GM18498 (cell line): ENCODE data around the gene RACK1.
A peak's percentile ranks its signal among the peaks of the same experiment; 100 is the strongest.
"Not testable (repeated sequence)": the region's sequence is repeated elsewhere in the genome, so short reads cannot be mapped to it uniquely, and the experiment has no call there.

Source experiments
- ATAC-seq: cut with Tn5 transposase; IDR thresholded peaks from one replicate; pipeline ENCODE4 v1.9.1; 2021; ENCODE audit warnings: mild to moderate bottlenecking, moderate library complexity; ENCODE audit not compliant: unreplicated experiment

The RACK1 gene

DNA sequence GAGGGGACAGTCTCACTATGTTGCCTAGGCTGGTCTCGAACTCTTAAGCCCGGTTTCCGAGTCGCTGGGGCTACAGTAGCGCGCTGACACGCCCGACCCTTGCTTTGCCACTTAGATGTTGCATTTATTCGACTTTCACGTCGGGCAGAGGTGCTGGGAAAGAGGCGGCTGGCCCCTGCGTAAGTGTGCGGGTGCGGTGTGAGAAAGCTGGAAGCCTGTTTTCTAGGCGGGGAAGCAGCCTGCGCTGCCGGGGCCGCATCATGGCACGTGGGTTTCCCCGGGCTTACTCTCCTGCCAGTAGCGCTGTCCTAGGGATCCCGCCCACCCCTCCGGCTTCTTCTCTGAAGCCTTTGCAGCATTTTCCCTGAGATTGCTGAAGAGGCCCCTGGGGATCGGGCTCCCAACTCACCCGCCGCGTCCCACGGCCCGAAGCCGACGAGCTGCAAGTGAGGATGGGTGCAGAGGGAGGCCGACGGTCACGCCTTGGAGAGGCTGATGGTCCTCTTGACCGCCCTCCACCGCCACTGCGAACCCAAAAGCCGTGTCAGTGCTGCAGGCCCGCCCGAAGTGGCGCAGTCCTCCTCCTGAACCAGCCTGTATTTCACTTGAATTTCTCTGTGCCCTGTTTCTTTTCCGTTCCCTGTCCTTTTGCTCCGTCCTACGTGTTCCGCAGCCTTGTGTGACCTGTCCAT is 26.4 kb downstream of the RACK1 start:
- peak; percentile 28 for ATAC-seq

DNA sequence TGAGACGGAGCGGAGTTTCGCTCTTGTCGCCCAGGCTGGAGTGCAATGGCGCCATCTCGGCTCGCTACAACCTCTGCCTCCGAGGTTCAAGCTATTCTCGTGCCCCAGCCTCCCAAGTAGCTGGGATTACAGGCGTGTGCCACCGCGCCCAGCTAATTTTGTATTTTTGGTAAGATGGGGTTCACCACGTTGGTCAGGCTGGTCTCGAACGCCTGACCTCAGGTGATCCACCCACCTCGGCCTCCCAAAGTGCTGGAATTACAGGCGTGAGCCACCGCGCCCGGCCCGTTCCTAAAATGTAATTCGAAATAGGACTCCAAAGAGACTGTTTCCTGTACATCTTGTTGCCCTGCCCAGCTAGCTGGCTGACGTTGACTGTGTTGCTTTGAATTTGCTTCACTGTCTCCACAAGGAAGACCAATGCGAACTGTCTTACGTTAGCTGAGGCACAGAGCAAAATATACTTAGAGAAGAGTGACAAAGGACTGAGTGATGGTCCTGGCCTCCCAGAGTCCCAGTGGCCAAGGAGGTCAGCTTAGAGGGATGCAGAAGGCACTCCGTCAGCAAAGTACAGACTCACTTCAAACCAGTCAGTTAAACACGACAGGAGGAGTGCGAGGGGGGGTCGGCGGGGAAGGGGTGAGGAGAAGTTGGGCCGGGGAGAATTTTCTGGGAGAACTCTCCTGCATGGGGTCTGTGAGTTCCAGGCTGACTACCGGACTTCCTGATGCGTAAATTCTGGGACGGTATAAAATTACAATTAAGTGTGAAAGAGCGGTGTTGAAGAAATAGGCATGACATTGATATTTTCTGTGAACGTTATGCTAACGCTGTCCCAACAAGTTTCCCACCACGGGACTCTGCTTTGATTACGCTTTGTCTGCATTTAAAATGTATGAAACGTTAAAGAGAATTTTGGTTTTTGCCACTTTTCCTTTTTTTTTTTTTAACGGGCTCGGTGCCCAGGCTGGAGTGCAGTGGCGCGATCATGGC is 27.4 kb downstream of the RACK1 start:
- no peak for ATAC-seq

DNA sequence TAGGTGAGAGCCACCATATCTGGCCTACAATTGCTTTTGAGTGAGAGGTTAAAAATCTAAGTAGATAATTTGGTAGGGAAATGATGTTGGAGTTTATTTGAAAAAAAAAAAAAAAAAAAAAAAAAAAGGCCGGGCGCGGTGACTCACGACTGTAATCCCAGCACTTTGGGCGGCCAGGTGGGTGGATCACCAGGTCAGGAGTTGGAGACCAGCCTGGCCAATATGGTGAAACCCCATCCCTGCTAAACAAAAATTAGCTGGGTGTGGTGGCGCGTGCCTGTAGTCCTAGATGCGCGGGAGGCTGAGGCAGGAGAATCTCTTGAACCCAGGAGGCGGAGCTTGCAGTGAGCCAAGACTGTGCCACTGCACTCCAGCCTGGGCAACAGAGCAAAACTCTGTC is 29.5 kb downstream of the RACK1 start:
- ATAC-seq, result not testable (repeated sequence)

DNA sequence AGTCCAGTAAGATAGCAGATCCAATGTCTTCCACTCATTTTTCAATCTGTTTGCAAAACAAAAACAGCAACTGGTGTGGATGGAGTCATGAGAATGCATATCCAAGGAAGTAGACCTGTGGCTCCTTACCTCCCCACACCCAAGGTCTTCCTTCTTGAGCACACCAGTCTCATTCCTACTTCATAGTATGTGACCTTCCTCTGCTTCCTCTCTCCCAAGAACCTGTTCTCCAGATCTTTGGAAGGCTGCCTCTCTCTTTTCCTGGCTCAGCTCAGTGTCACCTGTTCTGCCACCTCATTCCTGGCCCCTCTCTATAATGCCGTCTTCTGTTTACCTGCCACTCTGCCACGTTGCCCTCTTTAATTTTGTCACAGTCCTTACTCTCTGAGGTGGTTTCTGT is 30.8 kb downstream of the RACK1 start:
- ATAC-seq, result no peak

DNA sequence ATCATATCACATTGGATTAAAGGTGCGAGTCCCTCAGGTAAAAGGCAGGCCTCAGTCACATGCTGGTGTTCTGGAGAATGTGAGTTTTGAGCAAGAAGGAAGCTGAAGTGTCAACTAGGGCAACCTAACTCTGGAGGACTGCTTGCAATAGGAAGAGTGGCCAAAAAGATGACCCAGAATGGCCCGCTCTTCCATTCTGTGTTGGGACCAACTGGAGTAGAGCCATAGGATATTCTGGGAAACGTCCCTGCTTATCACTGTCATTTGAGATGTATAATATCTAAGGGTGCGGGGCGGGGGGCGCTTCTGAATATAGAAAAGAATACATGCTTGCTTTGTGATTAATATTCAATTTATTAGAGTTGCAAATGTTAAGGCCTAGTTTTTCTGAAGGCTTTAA is 31.6 kb downstream of the RACK1 start:
- ATAC-seq, result no peak

DNA sequence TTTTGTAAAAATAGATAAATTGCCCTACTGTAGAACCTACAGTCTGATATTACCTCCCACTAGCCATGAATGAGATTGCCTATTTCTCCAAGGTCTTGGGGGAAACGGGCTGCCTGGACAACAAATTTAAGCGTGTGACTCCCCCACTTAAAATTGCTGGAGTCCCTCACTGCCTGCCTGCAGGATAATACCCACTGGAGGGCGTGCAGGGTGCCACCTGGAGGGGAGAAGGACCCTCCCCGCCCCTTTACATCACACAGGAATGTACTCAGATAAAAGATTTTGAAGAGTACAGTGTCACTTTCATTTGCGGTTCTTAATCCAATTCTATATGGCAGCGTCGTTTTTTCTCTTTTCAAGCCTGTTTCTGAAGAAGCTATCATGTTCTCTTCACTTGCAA is 32.5 kb downstream of the RACK1 start:
- no peak for ATAC-seq

DNA sequence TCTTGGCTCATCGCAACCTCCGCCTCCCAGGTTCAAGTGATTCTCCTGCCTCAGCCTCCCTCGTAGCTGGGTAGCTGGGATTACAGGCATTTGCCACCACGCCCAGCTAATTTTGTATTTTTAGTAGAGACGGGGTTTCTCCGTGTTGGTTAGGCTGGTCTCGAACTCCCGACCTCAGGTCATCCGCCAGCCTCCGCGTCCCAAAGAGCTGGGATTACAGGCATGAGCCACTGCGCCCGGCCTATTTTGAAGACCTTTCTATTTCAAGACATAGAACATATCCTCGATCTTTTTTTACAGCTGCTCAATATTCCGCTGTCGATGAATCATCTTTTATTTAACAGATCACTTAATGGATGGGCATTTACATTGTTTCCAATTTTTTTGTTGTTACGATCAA is 33.0 kb downstream of the RACK1 start:
- ATAC-seq, result not testable (repeated sequence)

DNA sequence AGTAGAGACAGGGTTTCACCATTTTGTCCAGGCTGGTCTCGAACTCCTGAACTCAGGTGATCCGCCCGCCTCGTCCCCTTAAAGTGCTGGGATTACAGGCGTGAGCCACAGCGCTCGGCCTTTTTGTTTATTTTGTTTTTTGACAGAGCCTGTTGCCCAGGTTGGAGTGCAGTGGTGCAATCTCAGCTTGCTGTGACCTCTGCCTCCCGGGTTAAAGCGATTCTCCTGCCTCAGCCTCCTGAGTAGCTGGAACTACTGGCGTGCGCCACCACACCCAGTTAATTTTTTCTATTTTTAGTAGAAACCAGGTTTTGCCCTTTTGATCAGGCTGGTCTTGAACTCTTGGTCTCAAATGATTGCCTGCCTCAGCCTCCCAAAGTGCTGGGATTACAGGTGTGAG is 33.6 kb downstream of the RACK1 start:
- not testable (repeated sequence) for ATAC-seq

DNA sequence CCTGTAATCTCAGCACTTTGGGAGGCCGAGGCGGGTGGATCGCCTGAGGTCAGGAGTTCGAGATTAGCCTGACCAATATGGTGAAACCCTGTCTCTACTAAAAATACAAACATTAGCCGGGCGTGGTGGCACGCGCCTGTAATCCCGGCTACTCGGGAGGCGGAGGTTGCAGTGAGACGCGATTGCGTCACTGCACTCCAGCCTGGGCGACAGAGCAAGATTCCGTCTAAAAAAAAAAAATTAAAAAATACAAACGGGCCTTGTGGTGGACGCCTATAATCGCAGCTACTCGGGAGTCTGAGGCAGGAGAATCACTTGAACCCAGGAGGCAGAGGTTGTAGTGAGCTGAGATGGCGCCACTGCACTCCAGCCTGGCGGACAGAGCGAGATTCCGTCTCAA is 34.7 kb downstream of the RACK1 start:
- ATAC-seq, result not testable (repeated sequence)

DNA sequence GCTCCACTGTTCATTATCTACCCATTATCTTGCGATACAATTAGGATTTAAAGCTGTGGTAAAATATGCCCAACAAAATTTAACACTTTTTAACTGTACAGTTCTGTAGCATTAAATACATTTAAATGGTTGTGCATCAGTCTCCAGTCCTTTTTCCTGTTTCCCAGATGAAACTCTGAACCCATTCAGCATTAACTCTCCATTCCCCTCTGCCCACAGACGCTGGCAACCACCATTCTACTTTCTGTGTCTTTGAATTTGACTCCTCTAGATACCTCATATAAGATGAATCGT is 35.8 kb downstream of the RACK1 start:
- no peak for ATAC-seq

DNA sequence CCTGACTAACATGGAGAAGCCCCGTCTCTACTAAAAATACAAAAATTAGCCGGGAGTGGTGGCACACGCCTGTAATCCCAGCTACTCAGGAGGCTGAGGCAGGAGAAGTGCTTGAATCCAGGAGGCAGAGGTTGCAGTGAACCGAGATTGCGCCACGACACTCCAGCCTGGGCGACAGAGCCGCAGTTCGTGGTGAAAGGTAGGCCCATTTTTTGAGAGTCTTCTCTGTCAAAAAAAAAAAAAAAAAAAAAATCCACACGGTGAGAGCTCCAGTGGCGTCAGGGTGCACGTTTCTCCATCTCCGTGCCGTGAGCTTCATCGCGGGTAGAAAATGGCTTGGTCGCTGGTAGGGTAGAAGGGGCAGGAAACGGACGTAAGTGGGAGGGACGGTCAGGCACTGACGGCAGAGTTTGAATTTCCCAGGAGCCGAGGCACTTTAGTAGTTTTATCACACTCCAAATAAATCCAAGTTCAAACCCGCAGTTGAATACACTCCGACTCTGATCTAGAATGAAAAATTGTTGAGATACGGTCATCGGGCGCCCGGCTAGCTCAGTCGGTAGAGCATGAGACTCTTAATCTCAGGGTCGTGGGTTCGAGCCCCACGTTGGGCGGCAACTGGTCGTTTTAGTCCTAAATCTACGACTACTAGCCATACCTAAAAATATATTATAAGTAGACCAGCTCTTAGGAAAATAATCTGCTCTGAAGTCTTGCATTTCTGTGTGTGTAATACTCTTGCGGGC is 36.3 kb downstream of the RACK1 start:
- peak; percentile 33 for ATAC-seq

DNA sequence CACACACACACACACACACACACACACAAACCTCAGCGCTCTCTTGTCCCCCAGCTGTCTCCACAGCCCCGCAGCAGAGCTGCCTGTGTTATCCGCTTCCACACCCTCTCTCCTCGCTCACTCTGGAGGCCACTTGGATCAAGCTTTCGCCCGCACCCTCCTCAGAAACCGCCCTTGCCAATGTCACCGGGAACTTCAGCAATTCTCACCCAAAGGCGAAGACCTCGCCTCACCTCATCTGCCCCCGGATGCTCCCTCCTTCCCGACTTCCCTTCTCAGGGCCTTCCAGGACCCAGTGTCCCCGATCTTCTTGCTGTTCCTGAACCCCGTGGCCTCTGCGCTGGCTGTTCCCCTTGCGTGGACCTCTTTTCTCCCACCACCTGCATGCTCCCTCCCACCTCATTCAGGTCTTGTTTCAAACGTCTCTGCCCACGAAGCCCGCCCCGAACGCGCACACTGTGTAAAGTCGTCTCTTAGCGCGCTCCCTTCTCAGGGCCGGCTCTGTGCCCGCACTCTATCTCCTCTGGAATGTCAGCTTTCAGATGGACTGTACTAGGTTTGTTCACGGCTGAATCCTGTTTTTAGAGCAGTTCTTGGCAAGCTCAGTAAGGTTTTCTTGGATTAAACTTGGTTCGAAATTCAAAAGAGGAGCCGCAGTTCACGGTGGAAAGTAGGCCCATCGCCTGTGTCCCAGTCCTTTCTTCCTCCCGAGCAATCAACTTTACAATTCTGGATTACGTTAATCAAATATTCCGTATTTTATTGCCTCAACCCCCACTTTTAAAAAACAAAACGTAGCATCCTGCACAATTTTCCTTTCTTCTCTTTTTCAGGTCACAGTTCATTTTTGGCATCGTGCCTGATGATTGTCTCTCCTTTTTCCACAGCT is 37.7 kb downstream of the RACK1 start:
- no peak for ATAC-seq

DNA sequence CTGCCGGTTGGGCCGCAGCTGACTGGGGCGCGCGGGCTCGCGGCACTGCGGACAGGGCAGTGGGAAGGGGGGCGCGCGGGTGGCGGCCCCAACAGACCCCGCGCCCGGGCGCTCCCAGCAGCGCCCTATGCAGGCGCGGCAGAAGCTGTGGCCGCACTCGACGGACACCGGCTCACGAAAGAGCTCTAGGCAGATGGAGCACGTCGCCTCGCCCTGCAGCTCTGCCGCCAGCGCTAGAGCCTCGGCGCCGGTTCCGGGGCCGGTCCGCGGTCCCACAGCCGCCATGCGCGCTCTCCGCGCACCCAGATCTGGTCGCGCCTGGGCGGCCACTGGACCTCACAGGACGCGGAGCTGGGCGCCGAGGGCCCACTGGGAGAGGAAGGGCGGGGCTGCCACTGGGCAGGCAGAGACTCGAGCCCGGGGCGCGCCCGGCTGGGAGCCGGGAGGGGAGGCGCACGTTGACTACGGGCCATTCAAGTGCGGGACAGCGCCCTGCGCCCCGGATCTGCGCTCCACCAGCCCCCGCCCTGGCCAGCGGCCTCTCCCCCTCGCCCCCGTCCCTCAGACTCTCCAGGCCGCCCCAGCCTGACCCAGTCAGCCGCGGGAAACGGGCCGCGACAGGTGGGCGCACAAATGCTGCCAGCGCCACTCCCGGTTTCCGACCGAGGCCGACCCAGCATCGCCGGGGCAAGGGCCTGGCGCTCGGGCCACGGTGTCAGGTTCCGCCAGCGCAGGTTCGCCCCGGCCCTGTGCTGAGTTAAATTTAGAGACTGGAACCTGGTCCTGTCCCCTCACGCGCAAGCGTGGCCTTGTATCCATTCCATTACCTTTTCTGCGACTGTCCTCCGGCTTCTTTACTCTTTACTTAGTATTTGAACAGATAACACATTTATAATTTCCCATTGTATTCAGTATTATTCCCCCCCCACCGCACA is 38.6 kb downstream of the RACK1 start, which contains the start of gene TRIM7:
TSS of gene TRIM7 (minus strand) at position 371 of the 935 bp plus-strand sequence. CDS start at position 285, 86 bp downstream.
- ATAC-seq, result no peak

DNA sequence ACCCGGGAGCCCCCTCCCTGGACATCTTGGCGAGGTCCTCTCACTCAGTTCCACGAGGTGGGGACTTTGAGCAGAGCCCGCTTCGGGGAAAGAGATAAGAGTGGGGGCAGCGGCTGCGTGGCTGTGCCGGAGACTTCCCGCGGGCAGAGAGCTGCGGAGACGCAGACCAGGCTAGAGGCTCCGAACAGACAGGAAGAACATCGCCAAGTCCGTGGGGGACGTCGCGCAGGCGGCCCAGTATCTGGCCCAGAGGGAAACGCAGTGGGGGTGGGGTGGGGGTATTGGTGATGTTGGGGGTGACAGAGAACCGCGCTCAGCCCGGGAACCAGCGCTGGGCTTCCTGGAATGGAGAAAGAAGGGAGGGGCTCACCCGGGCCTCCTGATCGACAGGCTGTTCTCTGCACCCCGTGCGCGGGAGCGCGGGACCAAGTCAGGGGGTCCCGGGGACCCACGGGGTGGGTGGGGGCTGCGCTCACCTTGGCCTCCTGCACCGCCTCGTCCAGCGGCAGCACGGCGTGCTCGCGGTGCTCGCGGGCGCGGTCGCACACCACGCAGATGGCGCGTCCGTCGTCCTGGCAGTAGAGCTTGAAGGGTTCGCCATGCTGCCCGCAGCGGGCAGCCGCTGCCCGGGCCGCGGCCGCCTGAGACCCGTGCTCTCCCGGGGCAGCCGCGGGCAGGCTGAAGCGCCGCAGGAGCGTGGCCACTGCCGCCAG is 39.4 kb downstream of the RACK1 start:
- ATAC-seq, result no peak

DNA sequence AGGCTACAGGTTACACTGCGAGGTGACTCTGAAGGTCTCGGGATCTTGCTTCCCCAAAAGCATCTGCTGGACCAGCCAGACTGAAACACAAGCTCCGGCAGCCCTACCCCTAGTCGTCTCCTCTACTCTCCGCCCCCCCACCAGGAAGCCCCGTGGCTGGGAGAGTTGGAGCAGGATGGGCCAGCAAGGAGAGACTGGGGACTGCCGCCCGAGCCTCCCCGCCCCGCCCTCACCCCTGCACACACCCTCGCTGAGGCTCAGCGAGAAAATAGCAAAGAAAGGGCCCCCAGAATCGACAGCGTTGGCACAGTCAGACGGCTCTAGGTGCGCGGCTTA is 40.0 kb downstream of the RACK1 start:
- no peak for ATAC-seq

DNA sequence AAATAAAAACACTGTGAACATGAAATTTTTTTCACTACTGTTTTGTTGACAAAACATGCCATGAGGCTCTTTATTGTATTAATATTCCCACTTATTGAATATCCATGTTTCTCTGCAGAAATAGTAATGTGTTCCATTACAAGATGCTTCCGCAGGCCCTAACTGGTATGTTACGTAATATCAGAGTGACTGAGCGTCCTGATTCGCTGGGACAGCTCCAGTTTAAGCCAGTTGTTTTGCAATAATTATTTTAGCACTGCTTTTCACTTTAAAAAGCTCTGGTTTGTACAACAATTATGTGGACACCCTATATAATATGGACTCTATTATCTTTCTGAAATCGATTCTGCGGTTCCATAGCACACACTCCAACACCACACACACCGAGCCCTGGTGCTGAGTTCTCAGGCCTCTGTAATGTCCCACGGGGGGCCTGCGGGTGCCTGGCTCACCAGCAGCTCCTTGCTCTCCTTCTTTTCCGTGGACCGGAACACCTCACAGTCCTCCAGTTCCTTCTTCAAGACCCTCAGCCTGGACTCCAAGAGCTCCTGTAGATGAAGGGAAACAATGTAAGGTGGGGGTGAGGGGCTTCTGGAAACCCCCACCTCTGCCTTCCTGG is 40.5 kb downstream of the RACK1 start:
- ATAC-seq, result no peak

DNA sequence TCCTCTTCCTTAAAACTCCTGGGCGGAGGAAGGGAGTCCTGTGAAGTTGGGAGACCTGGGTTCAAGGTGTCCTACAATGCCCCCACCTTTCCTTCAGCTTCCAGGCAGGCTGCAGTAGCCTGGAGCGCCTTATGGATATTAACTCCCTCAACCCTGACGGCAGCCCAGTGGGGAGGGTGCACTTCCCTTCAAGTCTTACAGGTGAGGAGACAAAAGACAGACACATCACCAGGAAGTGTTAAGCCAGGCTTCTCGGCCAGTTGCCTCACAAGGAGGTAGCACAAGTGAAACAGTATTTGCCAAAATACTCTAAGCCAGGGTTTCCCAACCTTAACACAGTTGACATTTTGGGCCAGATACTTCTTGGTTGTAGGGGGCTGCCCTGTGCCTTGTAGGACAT is 42.9 kb downstream of the RACK1 start:
- no peak for ATAC-seq

DNA sequence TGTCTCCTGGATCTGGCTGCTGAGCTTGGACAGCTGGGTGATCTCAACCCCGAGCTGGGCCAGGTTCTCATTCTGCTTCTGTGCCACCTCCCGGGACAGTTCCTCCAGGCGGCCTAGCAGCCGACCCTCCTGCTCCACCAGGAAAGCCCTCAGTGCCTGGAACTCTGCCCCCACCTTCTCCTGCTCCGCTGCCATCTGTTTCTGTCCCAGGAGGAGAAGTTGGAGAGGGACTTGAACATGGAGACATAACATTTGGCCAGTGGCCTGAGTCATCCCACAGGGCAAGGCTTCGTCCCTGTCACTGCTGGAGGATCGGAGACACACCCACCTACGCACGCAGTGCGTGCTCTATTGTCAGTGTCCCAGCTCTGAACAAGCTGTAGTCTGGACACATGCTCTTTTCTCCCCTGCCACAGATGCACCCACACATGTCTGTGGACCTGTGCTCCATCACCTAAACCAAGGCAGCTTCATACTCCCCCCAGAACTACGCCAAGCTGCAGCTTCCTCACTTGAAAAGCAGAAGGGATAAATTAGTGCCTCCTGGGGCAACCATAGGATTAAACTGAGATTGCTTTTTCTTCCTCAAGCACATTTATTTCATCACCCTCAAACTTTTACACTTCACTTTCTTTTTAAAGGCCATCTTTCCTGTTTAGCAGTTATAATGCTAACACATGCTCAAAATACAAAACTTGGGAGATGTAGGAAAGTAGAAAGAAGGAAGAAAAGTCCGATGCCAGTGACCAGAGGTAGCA is 43.6 kb downstream of the RACK1 start:
- ATAC-seq, result no peak
